Measurements from ENCODE around the gene NHSL1. TPM values are rescaled to one million over a fixed set of nuclear protein-coding genes. Genes with fewer than 3 reads are reported as not detected.
"Not testable (repeated sequence)": the region's sequence is repeated elsewhere in the genome, so short reads cannot be mapped to it uniquely, and the experiment has no call there.

The NHSL1 gene
- polyA plus RNA-seq, 4 donors = 11.3 to 71.0 (median 23.8) TPM

GRCh38 chr6:138431256-138432062 lies 67.8 kb downstream of the NHSL1 start:
- no peak for FAIRE-seq
- no peak overlapping the region for H3K27ac ChIP-seq (ENCODE audit: low read depth in 1 of 3, low read length in 2 of 3)
- H3K9me3 ChIP-seq (ENCODE audit: control insufficient read depth in 2 of 2, insufficient read depth in 1 of 2, low read depth in 1 of 2, low read length in 1 of 2) = no peaks in the 10 kb centered on the region
- H3K4me3 ChIP-seq (ENCODE audit: low read depth in 1 of 3, low read length in 3 of 3) = no peak overlapping the region
- no peaks in the 10 kb centered on the region for H3K27me3 ChIP-seq (ENCODE audit: control insufficient read depth in 3 of 3, insufficient read depth in 3 of 3, low read length in 3 of 3)
- peaks cover 0 to 9% (median 0%) of the 10 kb centered on the region in 3 donors for H3K4me1 ChIP-seq (ENCODE audit: control insufficient read depth in 3 of 3, insufficient read depth in 2 of 3, low read depth in 1 of 3, low read length in 2 of 3)
- H3K36me3 ChIP-seq (ENCODE audit: control insufficient read depth in 3 of 3, insufficient read depth in 2 of 3, low read depth in 1 of 3, low read length in 3 of 3) = peaks cover 0 to 53% (median 23%) of the 10 kb centered on the region in 3 donors
- DNase-seq = no peak
- 81 to 85% (median 83%) methylated on average over 19 of the region's 19 CpGs for WGBS, 3 donors

GRCh38 chr6:138430361-138431145 lies 68.7 kb downstream of the NHSL1 start:
- Histone ChIP-seq H3K27ac (ENCODE audit: low read depth in 1 of 3, low read length in 2 of 3) (no peak overlapping the region), H3K27me3 (ENCODE audit: control insufficient read depth in 3 of 3, insufficient read depth in 3 of 3, low read length in 3 of 3) (no peaks in the 10 kb centered on the region), H3K9me3 (ENCODE audit: control insufficient read depth in 2 of 2, insufficient read depth in 1 of 2, low read depth in 1 of 2, low read length in 1 of 2) (no peaks in the 10 kb centered on the region), H3K4me1 (ENCODE audit: control insufficient read depth in 3 of 3, insufficient read depth in 2 of 3, low read depth in 1 of 3, low read length in 2 of 3) (peaks cover 0 to 9% (median 0%) of the 10 kb centered on the region in 3 donors), H3K36me3 (ENCODE audit: control insufficient read depth in 3 of 3, insufficient read depth in 2 of 3, low read depth in 1 of 3, low read length in 3 of 3) (peaks cover 2 to 59% (median 29%) of the 10 kb centered on the region in 3 donors), H3K4me3 (ENCODE audit: low read depth in 1 of 3, low read length in 3 of 3) (no peak overlapping the region)
- DNase-seq (no peak), FAIRE-seq (no peak)
- 79 to 88% (median 85%) methylated on average over 29 of the region's 29 CpGs for WGBS, 3 donors

GRCh38 chr6:138429761-138430160 lies 69.5 kb downstream of the NHSL1 start:
- FAIRE-seq = no peak
- H3K27me3 ChIP-seq (ENCODE audit: control insufficient read depth in 3 of 3, insufficient read depth in 3 of 3, low read length in 3 of 3) = no peaks in the 10 kb centered on the region
- peaks cover 2 to 64% (median 30%) of the 10 kb centered on the region in 3 donors for H3K36me3 ChIP-seq (ENCODE audit: control insufficient read depth in 3 of 3, insufficient read depth in 2 of 3, low read depth in 1 of 3, low read length in 3 of 3)
- no peaks in the 10 kb centered on the region for H3K9me3 ChIP-seq (ENCODE audit: control insufficient read depth in 2 of 2, insufficient read depth in 1 of 2, low read depth in 1 of 2, low read length in 1 of 2)
- no peak for DNase-seq
- H3K27ac ChIP-seq (ENCODE audit: low read depth in 1 of 3, low read length in 2 of 3) = no peak overlapping the region
- H3K4me1 ChIP-seq (ENCODE audit: control insufficient read depth in 3 of 3, insufficient read depth in 2 of 3, low read depth in 1 of 3, low read length in 2 of 3) = peaks cover 0 to 9% (median 0%) of the 10 kb centered on the region in 3 donors
- 73 to 87% (median 79%) methylated on average over 12 of the region's 12 CpGs for WGBS, 3 donors
- H3K4me3 ChIP-seq (ENCODE audit: low read depth in 1 of 3, low read length in 3 of 3) = no peak overlapping the region

GRCh38 chr6:138428944-138429598 lies 70.2 kb downstream of the NHSL1 start:
- Histone ChIP-seq H3K9me3 (ENCODE audit: control insufficient read depth in 2 of 2, insufficient read depth in 1 of 2, low read depth in 1 of 2, low read length in 1 of 2) (no peaks in the 10 kb centered on the region), H3K4me1 (ENCODE audit: control insufficient read depth in 3 of 3, insufficient read depth in 2 of 3, low read depth in 1 of 3, low read length in 2 of 3) (peaks cover 0 to 9% (median 0%) of the 10 kb centered on the region in 3 donors), H3K4me3 (ENCODE audit: low read depth in 1 of 3, low read length in 3 of 3) (no peak overlapping the region), H3K27me3 (ENCODE audit: control insufficient read depth in 3 of 3, insufficient read depth in 3 of 3, low read length in 3 of 3) (no peaks in the 10 kb centered on the region), H3K36me3 (ENCODE audit: control insufficient read depth in 3 of 3, insufficient read depth in 2 of 3, low read depth in 1 of 3, low read length in 3 of 3) (peaks cover 4 to 68% (median 34%) of the 10 kb centered on the region in 3 donors), H3K27ac (ENCODE audit: low read depth in 1 of 3, low read length in 2 of 3) (no peak overlapping the region)
- peak; percentile 47 for FAIRE-seq
- peak; percentile 46 to 68 for DNase-seq
- WGBS, 3 donors = 32 to 39% (median 34%) methylated on average over 8 of the region's 8 CpGs

- no peak overlapping the region for H3K27ac ChIP-seq (ENCODE audit: low read depth in 1 of 3, low read length in 2 of 3)
- 80 to 95% (median 91%) methylated on average over 8 of the region's 8 CpGs for WGBS, 3 donors
- H3K36me3 ChIP-seq (ENCODE audit: control insufficient read depth in 3 of 3, insufficient read depth in 2 of 3, low read depth in 1 of 3, low read length in 3 of 3) = peaks cover 4 to 66% (median 37%) of the 10 kb centered on the region in 3 donors
Measured at GRCh38 chr6:138427701-138428100, 71.6 kb downstream of the NHSL1 start.

GRCh38 chr6:138426500-138427123 lies 72.7 kb downstream of the NHSL1 start:
- Histone ChIP-seq H3K4me3 (ENCODE audit: low read depth in 1 of 3, low read length in 3 of 3) (no peak overlapping the region), H3K27me3 (ENCODE audit: control insufficient read depth in 3 of 3, insufficient read depth in 3 of 3, low read length in 3 of 3) (no peaks in the 10 kb centered on the region), H3K27ac (ENCODE audit: low read depth in 1 of 3, low read length in 2 of 3) (no peak overlapping the region), H3K9me3 (ENCODE audit: control insufficient read depth in 2 of 2, insufficient read depth in 1 of 2, low read depth in 1 of 2, low read length in 1 of 2) (no peaks in the 10 kb centered on the region), H3K4me1 (ENCODE audit: control insufficient read depth in 3 of 3, insufficient read depth in 2 of 3, low read depth in 1 of 3, low read length in 2 of 3) (peaks cover 0 to 9% (median 0%) of the 10 kb centered on the region in 3 donors), H3K36me3 (ENCODE audit: control insufficient read depth in 3 of 3, insufficient read depth in 2 of 3, low read depth in 1 of 3, low read length in 3 of 3) (peaks cover 4 to 57% (median 31%) of the 10 kb centered on the region in 3 donors)
- WGBS, 3 donors = 74 to 86% (median 80%) methylated on average over 5 of the region's 5 CpGs
- DNase-seq (no peak), FAIRE-seq (no peak)

More at GRCh38 chr6:138427701-138428100, 71.6 kb downstream of the NHSL1 start:
- Histone ChIP-seq H3K4me3 (ENCODE audit: low read depth in 1 of 3, low read length in 3 of 3) (no peak overlapping the region), H3K9me3 (ENCODE audit: control insufficient read depth in 2 of 2, insufficient read depth in 1 of 2, low read depth in 1 of 2, low read length in 1 of 2) (no peaks in the 10 kb centered on the region), H3K4me1 (ENCODE audit: control insufficient read depth in 3 of 3, insufficient read depth in 2 of 3, low read depth in 1 of 3, low read length in 2 of 3) (peaks cover 0 to 9% (median 0%) of the 10 kb centered on the region in 3 donors), H3K27me3 (ENCODE audit: control insufficient read depth in 3 of 3, insufficient read depth in 3 of 3, low read length in 3 of 3) (no peaks in the 10 kb centered on the region)
- FAIRE-seq = no peak
- no peak for DNase-seq

GRCh38 chr6:138425256-138425655 lies 74.0 kb downstream of the NHSL1 start:
- not testable (repeated sequence) for H3K4me1 ChIP-seq (ENCODE audit: control insufficient read depth in 3 of 3, insufficient read depth in 2 of 3, low read depth in 1 of 3, low read length in 2 of 3); DNase-seq; FAIRE-seq; H3K4me3 ChIP-seq (ENCODE audit: low read depth in 1 of 3, low read length in 3 of 3); H3K27ac ChIP-seq (ENCODE audit: low read depth in 1 of 3, low read length in 2 of 3); H3K27me3 ChIP-seq (ENCODE audit: control insufficient read depth in 3 of 3, insufficient read depth in 3 of 3, low read length in 3 of 3); H3K9me3 ChIP-seq (ENCODE audit: control insufficient read depth in 2 of 2, insufficient read depth in 1 of 2, low read depth in 1 of 2, low read length in 1 of 2)
- H3K36me3 ChIP-seq (ENCODE audit: control insufficient read depth in 3 of 3, insufficient read depth in 2 of 3, low read depth in 1 of 3, low read length in 3 of 3) = peaks cover 4 to 46% (median 27%) of the 10 kb centered on the region in 3 donors
- WGBS, 3 donors = 89 to 93% (median 92%) methylated on average over 7 of the region's 7 CpGs

Measured in small intestine (tissue), 7 donors.